Measurements from ENCODE around the gene BCAS3.
A peak's percentile ranks its signal among the peaks of the same experiment; 100 is the strongest.
"Not testable (repeated sequence)": the region's sequence is repeated elsewhere in the genome, so short reads cannot be mapped to it uniquely, and the experiment has no call there.

The BCAS3 gene

GRCh38 chr17:61139219-61139618 is 461.6 kb downstream of the BCAS3 start:
- DNase-seq = peak in 2 of 4 experiments; percentile 11 to 24

DNA sequence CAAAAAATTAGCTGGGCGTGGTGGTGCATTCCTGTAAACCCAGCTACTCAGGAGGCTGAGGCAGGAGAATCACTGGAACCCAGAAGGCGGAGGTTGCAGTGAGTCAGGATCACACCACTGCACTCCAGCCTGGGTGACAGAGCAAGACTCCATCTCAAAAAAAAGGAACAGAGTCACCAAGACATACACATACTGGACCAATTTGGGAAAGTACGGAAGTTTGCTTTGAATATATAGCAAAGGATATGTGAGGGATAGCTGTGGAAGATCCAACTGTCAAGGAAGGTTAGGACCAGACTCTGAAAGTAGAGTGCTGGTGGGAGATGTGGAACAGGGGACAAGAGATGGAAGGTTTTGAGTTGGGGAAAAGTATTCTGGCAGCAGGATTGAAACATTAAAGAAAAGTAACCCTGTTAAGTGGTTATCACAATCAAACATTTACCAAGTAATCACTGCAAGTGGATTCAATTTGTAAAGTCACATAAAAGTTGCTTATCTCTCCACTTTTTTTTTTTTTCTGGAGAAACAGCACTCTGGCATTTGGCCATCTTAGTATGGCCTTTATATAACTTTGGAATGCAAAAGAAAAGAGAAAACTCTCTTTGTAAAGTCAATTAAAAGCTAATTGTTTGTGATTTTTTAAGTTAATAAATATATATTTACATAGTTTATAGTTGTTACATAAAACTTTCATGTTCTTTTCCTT is 462.6 kb downstream of the BCAS3 start:
- no peak for DNase-seq

DNA sequence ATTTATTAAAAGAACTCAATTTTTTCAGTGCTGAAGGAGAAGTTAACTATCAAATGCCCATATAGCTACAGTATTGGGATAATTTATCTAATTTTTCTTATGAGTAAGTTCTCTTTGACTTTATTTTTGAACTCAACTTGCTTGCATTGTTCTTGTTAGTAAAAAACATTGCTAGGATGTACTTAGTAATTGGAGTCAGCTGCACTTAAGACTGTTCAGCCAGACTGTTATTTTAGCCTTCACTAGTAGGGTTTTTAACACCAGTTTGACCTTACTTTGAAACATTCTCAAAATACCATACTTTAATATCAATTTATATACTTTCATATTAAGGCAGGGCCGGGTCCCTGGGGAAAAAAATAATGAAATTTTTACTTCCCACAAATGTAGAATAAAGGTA is 465.4 kb downstream of the BCAS3 start:
- no peak for DNase-seq

DNA sequence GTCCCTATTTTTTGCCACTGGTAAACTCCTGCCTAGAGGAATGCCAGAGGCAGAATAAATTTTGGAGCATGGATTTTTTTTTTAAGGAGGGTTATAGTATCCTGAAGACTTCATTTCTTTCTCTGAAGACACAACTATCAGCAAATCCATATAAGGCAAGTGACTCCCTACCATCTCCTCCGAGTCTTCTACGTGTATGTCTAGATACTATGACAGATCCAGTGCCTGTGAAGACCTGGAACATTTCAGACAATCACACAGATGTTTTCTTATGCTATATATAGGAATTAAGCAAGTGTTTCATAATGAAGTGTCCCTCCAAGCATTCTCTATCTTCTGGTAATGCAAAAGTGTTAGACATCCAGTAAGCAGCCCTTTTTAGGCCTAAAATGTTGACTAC is 466.5 kb downstream of the BCAS3 start:
- DNase-seq = no peak

DNA sequence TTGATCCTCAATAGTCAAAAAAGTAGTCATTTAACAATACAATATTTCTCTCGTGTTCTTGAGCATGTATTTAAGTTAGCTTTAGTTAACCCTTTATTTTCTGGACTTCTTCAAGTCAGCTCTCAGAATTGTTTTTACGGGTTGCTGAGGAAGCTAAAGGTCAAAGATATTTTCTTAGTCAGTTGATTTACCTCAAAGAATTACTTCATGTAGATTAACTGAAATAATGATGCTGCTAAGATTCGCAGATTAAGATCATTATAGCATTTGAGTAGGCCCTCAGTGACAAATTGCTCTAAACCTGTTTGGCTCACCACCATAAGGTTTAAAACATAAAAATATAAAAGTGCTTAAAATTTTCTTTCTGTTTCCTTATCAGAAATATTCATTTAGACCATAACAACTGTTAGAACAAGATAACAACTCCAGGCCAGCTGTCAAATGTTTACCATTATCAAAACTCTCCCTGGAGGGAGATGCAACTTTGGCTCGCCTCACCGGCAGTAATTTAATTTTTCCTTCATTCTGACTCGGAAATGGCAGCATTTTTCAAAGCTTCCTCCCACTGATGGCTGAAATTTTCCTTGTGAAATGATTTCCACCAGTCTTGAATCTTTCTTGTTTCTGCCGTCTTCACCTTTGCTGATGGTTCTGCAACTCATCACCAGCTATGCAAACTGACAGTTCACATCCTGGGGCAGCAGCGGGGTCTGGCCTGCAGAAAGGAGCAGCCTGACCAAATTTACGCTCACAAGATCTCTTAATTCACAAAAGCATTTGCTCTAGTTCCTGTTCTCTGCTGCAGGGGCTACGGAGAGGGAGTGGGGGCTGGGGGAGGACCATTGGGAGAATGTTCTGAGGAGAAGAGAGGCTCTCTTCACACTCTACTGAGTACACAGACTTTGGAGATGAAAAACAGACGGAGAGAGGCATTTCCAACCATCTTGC is 467.2 kb downstream of the BCAS3 start:
- no peak for DNase-seq

DNA sequence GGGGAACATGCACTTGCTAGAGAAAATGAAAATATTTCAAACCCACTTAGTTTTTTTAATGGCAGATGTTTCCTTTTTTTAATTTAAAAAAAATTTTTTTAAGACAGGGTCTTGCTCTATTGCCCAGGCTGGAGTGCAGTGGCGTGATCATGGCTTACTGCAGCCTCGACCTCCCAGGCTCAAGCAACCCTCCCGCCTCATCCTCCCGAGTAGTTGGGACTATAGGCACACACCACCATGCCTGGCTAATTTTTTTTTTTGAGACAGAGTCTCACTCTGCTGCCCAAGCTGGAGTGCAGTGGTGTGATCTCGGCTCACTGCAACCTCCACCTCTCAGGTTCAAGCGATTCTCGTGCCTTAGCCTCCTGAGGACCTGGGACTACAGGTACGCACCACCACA is 469.2 kb downstream of the BCAS3 start:
- not testable (repeated sequence) for DNase-seq

- DNase-seq = no peak
Observed at GRCh38 chr17:61149106-61149825, 471.6 kb downstream of the BCAS3 start.

DNA sequence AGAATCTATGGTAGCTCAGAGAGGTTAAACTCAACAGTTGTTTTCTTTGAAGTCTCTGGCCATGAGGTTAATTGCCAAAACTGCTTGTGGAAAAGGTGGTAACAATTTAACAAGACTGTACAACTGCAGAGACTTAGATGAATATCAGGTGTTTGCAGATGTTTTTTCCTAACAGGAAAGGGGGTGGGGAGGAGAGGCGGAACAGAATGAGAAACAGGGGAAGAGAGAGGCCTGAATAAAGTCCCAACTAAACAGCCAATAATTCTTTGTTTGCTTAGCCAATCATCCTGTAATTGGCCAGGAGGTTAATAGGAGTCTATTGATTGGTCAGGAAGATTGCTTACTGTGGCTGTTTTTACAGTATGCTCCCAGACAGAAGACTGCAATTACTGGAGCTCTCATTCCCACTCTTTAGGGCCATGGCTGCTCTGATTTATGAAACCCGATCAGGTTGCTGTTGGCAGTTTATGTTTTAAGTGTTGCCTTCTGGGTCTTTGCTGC is 472.3 kb downstream of the BCAS3 start:
- DNase-seq = no peak

GRCh38 chr17:61150686-61151299 is 473.1 kb downstream of the BCAS3 start:
- DNase-seq = no peak

DNA sequence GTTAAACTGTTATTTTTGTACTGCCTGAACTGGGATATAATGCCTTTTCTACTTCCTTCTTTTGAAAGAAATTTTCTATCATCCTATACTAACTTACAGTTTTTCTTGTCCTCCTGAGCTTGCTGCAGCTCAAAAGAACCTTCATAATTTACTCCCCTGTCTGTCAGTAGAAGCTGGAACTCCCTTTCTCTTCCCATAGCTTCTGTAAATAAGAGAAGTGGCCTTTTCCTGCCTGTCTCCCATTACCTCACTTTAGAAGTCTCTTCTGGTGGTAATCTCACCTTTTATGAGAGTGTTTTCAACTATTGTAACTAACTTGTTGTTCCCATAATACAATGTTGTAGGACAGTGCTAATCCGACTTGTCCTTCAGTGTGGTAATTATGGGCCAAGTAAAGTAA is 475.2 kb downstream of the BCAS3 start:
- DNase-seq = no peak

GRCh38 chr17:61155590-61156237 is 478.1 kb downstream of the BCAS3 start:
- no peak for DNase-seq

DNA sequence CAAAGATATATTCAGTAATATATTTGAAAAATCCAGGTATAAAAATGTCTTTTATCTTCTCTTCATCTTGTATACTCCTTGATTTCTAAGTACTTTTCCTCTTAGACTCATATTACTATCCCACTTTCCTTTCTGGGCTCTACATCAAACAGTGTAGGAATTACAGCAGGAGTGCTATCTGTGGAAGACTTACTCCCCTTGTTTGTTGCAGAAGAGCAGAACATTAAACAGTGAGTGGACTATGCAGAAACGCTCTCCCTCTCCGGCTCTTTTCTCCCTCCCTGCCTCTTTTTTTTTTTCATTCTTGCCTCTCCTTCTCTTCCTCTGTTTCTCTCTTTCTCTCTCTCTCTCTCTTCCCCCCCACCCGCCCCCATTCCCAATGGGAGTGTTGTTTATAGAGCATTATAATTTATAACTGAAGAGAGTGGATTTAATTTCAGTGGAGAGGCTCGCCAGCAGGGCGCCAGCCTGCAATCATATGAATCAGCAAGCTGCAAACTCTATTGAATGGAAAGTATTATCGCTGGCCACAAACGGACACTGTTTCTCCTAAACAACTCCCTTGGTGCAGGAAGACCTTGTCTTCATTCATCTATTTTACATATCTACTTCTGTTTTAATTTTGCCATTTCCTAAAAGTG is 479.7 kb downstream of the BCAS3 start:
- DNase-seq = no peak

DNA sequence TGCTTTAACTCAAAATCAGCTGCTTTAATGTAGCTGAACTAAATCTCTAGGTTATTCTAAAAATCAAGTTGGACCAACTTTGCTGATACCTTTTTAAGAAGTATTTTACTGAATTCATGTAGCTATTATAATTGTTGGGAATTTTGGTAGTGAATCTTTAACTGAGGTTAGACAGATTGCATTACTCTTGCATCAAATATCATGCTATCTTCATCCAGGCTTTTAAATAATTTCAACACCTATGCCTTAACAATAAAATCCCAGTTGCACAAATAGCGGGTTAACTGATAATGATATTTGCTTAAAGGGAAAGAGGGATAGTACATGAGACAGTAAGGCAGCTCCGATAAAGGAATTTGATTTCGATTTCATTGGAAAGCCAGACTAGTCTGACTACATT is 480.7 kb downstream of the BCAS3 start:
- DNase-seq = no peak

DNA sequence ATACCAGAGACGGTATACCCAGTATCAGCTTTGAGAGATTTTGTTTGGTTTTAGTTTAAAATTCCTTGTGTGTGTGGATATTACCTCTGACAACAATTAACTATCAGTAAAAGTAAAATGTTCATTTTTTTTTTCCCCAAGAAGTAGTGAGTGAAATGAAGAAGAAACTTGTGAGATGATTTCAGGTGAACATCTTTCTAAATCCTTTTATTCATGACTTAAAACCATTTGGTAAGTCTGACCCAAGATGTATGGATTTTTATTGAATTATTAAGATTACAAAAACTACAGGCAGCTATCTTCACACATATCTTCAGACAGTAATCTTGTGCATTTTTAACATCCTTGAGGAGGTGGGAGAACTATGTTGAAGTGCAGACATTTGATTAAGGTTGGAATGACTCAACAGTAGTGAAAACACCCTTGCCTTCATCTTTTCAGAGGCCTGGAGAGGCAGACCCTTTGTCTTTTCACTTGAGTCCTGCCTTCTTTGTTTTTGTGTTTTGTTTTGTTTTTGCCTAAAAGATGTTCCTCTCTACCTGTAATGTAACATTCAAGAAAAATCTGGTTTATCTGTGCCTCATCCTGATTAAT is 481.7 kb downstream of the BCAS3 start:
- DNase-seq = no peak

GRCh38 chr17:61160204-61160603 is 482.6 kb downstream of the BCAS3 start:
- DNase-seq = no peak

- no peak for DNase-seq
Observed at GRCh38 chr17:61160789-61161445, 483.3 kb downstream of the BCAS3 start.

- no peak for DNase-seq
Observed at GRCh38 chr17:61161615-61162134, 484.0 kb downstream of the BCAS3 start.

GRCh38 chr17:61164517-61164916 is 486.9 kb downstream of the BCAS3 start:
- no peak for DNase-seq

- no peak for DNase-seq
Observed at GRCh38 chr17:61167075-61167474, 489.4 kb downstream of the BCAS3 start.

DNA sequence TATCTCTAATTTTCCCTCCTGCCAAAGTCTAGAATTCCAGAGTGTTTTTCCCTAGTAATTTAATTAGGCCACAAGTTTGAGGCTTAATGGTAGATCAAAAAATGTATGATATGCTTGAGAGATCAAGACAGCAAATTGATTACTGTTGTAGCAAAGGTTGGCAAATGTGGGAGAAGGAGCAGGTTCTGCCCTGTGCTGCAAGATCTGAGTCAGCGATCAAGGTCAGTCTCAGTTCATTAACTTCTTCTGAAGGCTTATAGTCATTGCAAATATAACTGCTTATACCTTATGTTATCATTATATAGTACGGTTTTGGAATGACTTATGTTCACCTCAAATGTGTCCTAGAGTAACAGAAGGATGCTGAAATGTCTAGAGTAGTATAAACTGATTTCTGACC is 490.9 kb downstream of the BCAS3 start:
- DNase-seq = no peak

DNA sequence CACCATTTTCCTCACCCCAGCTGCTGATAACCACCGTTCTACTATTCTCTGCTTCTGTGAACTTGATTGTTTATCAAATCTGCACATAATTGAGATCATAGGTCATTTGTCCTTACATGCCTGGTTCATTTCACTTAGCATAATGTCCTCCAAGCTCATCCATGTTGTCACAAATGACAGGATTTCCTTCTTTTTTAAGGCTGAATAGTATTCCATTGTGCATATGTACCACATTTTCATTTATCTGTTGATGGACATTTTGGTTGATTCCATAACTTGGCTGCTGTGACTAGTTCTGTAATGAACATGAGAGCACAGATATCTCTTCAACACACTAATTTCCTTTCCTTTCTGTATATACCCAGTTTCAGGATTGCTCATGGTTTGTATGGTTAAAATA is 496.7 kb downstream of the BCAS3 start:
- DNase-seq = no peak
